DLD1 (cell line): ENCODE data around the gene SRSF4.

Experiments
- in situ Hi-C: cut with HindIII; loops from 2 replicates; pipeline ENCODE4 v1.10.0; 2017; ENCODE audit warnings: low sequenced_read_pairs

The SRSF4 gene

DNA sequence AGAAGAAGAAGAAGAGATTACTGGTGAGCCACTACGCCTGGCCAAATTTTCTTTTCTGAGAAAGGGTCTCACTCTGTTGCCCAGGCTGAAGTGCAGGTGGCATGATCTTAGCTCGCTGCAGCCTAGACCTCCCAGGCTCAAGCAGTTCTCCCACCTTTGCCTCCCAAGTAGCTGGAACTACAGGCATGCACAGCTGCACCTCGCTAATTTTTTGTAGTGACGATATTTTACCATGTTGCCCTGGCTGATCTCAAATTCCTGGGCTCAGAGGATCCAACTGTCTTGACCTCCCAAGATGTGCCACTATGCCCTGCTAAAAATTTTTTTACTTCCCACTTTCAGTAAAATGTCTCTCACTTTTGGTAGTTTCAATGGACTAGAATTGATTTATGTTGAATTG is 82.4 kb downstream of the SRSF4 start:
- in situ Hi-C loops: no loop called here
